Neutrophil (primary cell): Measurements from ENCODE around the gene TP53RK.

Experiments used
- H3K27ac ChIP-seq: fragments of 200-600 bp; sonication (generic); 2 replicates; pipeline ENCODE4 v1.5.1; 2016; ENCODE audit warnings: mild to moderate bottlenecking, moderate library complexity
- H3K27me3 ChIP-seq: fragments of 200-600 bp; sonication (generic); 2 replicates; pipeline ENCODE4 v1.6.0; 2016; ENCODE audit warnings: mild to moderate bottlenecking
- H3K36me3 ChIP-seq: fragments of 200-600 bp; sonication (generic); 2 replicates; pipeline ENCODE4 v1.5.1; 2017
- H3K4me1 ChIP-seq, 2 experiments: fragments of 200-600 bp in 1 of 2; sonication (generic) in 1 of 2; 1 replicate in 1 of 2; 2 replicates in 1 of 2; pipeline versions ENCODE4 v1.5.1 to v1.6.1; 2013 to 2016; ENCODE audit warnings: low read depth in 1 of 2, low read length in 1 of 2, mild to moderate bottlenecking in 1 of 2, moderate library complexity in 1 of 2; ENCODE audit not compliant: control insufficient read depth in 1 of 2, insufficient read depth in 1 of 2
- H3K4me3 ChIP-seq, 2 experiments: fragments of 200-600 bp in 1 of 2; sonication (generic) in 1 of 2; 1 replicate in 1 of 2; 2 replicates in 1 of 2; pipeline ENCODE4 v1.5.1; 2013 to 2016; ENCODE audit warnings: low read depth in 1 of 2, low read length in 1 of 2, mild to moderate bottlenecking in 1 of 2, moderate library complexity in 1 of 2
- H3K9me3 ChIP-seq: fragments of 200-600 bp; sonication (generic); 2 replicates; pipeline ENCODE4 v1.5.1; 2016
- CTCF ChIP-seq: fragments of 200-600 bp; sonication (generic); IDR thresholded peaks from 2 replicates; pipeline ENCODE4 v1.5.1; 2016; ENCODE audit warnings: antibody characterized with exemption

Gene TP53RK

GRCh38 chr20:46642969-46643343 lies 46.3 kb downstream of the TP53RK start:
- H3K27ac ChIP-seq = no peak overlapping the region
- H3K27me3 ChIP-seq = peaks cover 22% of the 10 kb centered on the region
- H3K4me3 ChIP-seq = no peak overlapping the region
- H3K36me3 ChIP-seq = no peaks in the 10 kb centered on the region
- no peaks in the 10 kb centered on the region for H3K9me3 ChIP-seq
- TF ChIP-seq CTCF = no peak
- no peaks in the 10 kb centered on the region for H3K4me1 ChIP-seq

- Histone ChIP-seq H3K9me3 (no peaks in the 10 kb centered on the region), H3K4me3 (no peak overlapping the region), H3K4me1 (no peaks in the 10 kb centered on the region), H3K36me3 (no peaks in the 10 kb centered on the region), H3K27me3 (peaks cover 17% of the 10 kb centered on the region), H3K27ac (no peak overlapping the region)
- TF ChIP-seq CTCF = no peak
Measured at GRCh38 chr20:46642265-46642968, 46.8 kb downstream of the TP53RK start.

GRCh38 chr20:46641424-46641823 lies 47.8 kb downstream of the TP53RK start:
- H3K27me3 ChIP-seq = peaks cover 13% of the 10 kb centered on the region
- no peaks in the 10 kb centered on the region for H3K36me3 ChIP-seq
- H3K4me3 ChIP-seq = no peak overlapping the region
- no peak overlapping the region for H3K27ac ChIP-seq
- no peak for TF ChIP-seq CTCF
- H3K9me3 ChIP-seq = no peaks in the 10 kb centered on the region
- H3K4me1 ChIP-seq = no peaks in the 10 kb centered on the region

- H3K36me3 ChIP-seq = no peaks in the 10 kb centered on the region
- no peak for TF ChIP-seq CTCF
- peaks cover 13% of the 10 kb centered on the region for H3K27me3 ChIP-seq
- H3K27ac ChIP-seq = no peak overlapping the region
- H3K4me3 ChIP-seq = no peak overlapping the region
- H3K4me1 ChIP-seq = no peaks in the 10 kb centered on the region
- no peaks in the 10 kb centered on the region for H3K9me3 ChIP-seq
Measured at GRCh38 chr20:46640536-46641311, 48.5 kb downstream of the TP53RK start.

GRCh38 chr20:46640044-46640443 lies 49.2 kb downstream of the TP53RK start:
- H3K4me3 ChIP-seq = no peak overlapping the region
- peaks cover 7% of the 10 kb centered on the region for H3K27me3 ChIP-seq

More at GRCh38 chr20:46640044-46640443, 49.2 kb downstream of the TP53RK start:
- H3K4me1 ChIP-seq = no peaks in the 10 kb centered on the region
- H3K27ac ChIP-seq = no peak overlapping the region
- H3K9me3 ChIP-seq = no peaks in the 10 kb centered on the region
- H3K36me3 ChIP-seq = no peaks in the 10 kb centered on the region
- TF ChIP-seq CTCF = no peak
